Measurements from ENCODE around the gene INPP4A.

INPP4A gene

GRCh38 chr2:98459496-98460175 lies 15.0 kb downstream of the INPP4A start:
- no peak for DNase-seq

DNA sequence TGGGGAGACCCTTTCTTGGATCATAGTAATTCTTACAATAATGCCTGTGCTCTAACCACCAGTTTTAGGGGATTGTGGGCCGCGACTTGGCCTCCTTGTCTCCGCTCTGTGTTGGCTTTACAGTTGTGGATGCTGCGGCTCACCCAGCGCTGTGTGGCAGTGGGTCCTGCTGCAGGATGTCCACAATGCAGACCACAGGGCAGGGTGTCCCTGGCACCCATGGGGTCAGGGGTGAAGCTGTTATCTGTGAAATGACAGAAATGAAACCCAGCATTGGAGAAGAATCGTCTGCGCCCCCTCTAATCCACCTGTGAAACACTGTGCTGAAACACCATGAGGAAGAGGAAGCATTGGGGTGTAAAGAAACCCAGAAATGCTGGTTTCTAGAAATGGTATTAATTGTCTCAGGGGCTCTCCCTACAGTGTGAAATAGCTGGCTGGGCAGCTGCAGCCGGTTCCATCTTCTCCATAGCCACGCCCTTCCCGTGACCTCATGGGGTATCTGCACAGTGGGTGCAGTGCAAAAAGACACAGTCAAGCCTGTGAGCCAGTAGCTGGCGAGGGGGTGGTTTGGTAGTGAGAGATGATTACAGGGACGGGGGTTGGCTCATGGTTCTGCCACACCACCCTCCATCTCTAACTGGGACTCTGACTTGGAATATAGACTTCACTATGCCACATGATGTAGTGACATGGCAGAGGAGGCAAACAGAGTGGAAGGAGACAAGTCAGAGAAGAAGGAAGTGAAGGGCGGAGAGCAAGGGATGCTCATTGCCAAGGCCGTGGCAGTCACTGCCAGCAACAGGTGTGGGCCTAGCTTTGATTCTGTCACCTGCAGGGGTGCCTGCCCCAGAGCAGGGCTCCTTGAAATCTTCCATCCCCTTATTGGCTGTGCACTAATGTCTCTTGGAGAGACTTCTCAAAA lies 16.2 kb downstream of the INPP4A start:
- DNase-seq, result no peak

DNA sequence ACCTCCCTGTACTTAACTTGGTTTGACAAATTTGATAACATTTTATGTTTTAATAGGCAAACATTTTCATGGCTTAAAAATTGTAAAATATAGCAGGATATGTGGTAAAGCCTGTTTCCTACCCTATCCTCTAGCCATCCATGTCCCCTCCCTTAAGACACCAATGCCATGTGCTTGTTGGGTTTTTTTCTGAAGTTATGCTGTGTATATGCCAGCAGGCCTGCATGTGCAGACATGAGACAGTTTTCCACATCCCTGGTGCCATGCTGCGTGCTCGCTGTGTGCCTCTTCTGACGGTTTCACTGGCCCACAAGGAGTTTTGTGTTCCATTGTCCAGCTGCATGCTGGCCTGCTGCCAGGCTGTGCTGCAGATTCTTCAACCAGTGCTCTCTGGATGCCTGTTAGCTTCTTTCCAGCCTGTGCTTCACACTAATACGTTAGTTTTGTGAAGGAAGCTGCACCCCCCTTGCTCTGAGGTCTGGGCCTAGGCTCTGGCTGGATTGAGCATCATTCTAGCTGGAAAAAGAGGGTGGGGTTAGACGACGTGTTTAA lies 16.9 kb downstream of the INPP4A start:
- DNase-seq, result peak in 18 of 58 donors; percentile 10 to 61 (median 36)

GRCh38 chr2:98463081-98463481 lies 18.4 kb downstream of the INPP4A start:
- DNase-seq, result no peak

- no peak for DNase-seq
These were observed 18.9 kb downstream of the INPP4A start for GRCh38 chr2:98463551-98463971.

DNA sequence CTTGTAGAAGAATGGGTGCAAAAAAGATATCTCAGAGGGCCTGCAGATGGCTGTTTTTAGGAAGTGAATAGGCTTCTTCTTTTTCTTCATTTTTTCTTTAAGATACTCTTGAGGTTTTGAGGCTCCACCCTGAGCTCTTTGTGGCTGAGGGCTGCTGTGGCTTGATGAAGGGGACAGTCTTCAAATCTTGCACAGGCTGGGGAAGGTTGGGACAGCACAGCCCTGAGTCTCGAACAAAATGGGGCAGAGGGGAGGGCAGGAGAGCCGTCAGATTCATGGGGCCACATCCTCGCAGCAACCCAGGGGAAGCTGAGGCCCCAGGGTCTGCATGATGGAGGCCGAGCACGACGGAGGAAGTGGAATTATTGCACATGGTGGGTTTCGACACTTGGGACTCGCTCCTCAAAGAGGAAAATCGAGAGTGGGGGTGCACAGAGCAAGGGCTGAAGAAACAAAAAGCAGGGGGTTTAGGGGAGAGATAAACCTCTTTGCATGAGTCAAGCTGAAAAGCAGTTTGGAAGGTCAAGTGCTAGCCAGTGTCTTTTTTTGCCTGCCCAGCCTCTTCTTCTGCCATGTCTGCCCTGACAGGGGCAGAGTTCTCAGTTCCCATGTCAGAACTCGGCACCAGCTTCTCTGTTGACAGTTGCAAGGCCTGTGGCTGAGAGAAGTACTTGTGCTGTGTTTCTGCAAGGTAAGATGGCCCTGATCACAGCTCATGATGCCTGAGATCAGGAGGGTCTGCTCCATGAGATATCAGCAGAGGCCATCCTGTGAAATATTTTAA lies 19.5 kb downstream of the INPP4A start:
- DNase-seq, result no peak

GRCh38 chr2:98464772-98465310 lies 20.2 kb downstream of the INPP4A start:
- DNase-seq, result peak in 1 of 58 donors; percentile 26

DNA sequence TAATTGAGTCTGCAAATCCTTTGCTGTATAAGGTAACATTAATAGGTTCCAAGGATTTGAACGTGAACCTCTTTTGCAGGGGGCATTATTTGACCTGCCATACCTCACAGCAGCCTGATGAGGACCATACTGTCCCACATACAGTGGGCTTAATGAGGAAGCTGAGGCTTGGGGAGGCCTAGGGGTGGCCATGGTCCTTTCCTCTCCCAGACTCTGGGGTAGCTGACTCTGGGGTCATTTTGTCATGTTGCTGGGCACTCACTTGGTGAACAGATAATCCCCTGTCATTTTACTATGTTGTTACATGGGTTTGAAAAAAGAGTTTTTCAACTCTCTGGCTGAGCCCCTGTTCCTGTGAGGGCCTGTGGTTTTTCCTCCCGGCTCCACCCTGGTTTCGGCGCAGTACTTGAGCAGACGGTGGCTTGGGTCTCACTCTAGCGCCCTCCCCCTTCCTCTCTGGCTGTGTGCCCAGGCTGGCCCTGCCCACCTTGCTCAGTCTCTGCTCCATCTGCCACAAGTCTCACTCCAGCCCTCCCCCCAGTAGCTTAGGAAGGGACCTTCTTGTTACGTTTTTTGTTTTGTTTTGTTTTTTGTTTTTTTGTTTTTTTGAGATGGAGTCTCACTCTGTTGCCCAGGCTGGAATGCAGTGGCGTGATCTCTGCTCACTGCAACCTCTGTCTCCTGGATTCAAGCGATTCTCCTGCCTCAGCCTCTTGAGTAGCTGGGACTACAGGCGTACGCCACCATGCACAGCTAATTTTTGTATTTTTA lies 21.0 kb downstream of the INPP4A start:
- DNase-seq, result peak in 22 of 58 donors; percentile 10 to 65 (median 34)

- DNase-seq, result no peak
These were observed 22.5 kb downstream of the INPP4A start for GRCh38 chr2:98467082-98467536.

GRCh38 chr2:98467652-98468051 lies 23.0 kb downstream of the INPP4A start:
- no peak for DNase-seq

DNA sequence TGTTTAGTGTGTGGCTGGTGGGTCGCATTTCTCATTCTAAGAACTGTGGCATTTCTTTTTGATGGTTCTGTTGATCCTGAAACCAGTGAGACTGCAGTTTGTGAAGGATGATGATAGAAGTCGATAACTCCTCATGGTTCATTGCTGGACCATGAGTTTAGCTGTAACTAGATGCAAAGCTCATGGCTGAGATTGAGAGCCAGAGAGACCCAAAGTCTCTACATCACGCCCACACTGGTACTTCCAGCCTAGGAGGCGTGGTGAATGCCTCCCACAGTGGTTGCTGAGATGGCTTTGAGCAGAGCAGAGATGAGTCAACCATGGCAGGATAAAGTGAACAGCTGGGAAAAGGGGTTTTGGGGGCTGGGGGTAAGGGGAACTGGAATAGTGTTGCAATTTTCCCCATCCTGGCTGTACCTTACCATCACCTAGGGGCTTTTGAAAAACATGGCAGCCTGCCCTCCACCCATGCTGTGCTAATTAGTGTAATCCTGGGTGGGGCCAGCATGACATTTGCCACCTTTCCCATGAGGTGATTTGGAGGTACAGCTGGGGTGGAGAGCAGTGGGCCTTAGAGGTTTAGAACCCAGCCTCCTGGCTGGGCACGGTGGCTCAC lies 24.1 kb downstream of the INPP4A start:
- DNase-seq, result peak in 2 of 58 donors; percentile 21 to 32

DNA sequence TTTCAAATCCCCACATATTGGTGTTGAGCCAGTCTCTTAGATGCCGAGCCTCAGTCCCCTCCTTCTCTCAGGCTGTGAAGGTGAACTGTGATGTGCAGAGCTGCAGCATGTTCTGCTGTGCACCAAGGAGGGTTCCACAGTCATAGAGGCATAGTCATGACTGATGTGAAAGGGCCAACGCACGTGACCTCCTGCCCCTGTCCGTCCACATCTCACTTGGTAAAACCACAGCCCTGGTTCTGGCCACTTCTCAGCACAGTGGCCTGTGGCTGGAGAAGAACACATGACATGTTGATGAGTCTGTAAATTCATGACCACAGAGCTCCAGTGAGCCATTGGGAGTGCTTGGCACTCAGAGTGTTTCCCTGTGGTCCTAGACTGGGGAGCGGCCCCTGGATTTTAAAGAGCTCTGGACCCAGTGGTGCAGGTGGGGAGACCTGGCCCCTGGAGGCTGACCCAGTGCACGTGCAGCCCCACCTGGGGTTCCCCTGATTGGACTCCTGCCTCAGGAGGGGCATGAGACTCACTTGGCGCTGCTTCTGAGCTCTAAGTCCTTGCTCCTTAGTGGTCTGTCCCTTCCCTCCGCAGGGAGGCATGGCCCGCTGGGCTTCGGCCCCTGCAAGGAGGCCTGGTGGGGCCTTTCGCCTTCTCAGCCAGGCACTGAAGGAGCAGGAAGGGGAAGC lies 25.3 kb downstream of the INPP4A start:
- no peak for DNase-seq

GRCh38 chr2:98470851-98471255 lies 26.2 kb downstream of the INPP4A start:
- DNase-seq, result no peak

DNA sequence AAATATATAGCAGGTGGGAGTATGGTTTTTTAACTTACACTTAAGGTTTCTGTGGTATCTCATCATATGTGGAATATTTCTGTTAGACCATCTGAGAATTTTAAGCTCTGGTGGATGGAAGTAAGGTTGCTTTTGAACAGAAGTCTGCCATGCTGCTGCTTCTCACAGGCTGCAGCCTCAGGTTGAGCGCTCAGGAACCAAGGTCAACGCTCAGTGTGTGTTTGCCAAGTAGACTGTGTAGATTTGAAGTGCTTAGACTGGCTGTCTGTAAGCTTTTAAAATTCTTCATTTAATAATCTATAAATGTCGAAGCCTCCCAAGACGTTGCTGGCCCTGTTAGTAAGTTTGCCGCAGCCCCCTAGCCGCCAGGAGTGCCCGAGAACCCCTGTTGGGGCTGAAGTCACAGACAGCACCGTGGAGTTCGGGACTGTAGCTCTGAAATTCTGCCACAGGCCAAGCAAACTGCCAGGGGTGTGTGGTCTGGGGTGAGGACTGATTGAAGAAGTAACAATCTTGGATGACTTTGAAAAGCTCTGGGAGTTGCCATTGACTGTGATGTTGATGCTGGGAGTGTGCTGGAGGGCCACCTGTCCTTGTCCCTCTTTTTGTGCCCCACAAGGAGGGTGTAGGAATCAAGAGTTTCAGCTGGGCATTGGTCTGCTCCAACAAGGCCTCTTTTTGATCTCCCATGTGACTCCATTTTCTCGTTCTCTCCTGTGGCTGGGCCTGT lies 26.9 kb downstream of the INPP4A start:
- DNase-seq, result no peak

DNA sequence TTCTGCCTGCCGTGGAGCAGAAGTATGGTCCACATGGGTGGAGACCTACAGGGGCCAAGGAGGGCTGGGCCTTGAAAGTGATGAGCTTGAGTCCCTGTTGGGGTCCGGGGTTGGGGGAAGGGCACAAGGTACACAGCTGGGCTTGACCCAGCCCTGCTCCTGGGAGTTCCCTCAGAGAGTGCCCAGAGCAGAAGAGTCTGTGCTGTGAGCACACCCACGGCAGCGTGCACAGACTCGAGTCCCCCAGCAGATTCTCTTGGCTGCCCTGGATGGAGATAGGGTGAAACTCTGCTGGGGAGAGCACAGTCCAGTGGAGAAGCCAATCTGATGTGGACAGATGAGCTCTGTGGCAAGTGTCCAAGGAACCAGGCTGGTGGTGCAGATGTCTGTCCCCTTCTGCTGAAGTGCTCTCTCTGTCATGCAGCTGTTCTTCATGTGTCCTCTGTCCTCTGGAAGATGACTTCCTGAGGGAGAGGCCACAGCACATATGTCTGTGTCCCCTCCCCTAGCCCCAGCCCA lies 27.5 kb downstream of the INPP4A start:
- no peak for DNase-seq

DNA sequence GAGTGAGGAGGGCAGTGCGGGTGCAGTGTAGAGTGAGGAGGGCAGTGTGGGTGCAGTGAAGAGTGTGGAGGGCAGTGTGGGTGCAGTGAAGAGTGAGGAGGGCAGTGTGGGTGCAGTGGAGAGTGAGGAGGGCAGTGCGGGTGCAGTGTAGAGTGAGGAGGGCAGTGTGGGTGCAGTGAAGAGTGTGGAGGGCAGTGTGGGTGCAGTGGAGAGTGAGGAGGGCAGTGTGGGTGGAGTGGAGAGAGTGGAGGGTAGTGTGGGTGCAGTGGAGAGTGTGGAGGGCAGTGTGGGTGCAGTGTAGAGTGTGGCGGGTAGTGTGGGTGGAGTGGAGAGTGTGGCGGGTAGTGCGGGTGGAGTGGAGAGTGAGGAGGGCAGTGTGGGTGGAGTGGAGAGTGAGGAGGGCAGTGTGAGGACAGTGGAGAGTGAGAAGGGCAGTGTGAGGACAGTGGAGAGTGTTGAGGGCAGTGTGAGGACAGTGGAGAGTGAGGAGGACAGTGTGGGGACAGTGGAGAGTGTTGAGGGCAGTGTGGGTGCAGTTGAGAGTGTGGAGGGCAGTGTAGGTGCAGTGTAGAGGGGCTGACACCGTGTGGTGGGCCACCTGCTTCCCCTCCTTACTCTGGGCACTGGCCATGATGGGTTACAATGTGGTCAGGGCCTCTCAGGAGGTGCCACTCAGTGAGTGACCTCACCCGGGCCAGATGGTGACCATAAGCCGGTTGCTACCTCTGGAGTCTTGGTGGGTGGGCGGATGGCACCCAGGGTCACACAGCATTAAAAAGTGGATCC lies 28.5 kb downstream of the INPP4A start:
- no peak for DNase-seq

Measured in anterior cingulate cortex (tissue), 58 donors.